Femur (tissue), 1 donor: ENCODE data around the gene PLEK2.
"Not testable (repeated sequence)": the region's sequence is repeated elsewhere in the genome, so short reads cannot be mapped to it uniquely, and the experiment has no call there.

Source experiments
- DNase-seq: peaks from one replicate; pipeline ENCODE4 v3.0.0-alpha.2; 2017

The PLEK2 gene

DNA sequence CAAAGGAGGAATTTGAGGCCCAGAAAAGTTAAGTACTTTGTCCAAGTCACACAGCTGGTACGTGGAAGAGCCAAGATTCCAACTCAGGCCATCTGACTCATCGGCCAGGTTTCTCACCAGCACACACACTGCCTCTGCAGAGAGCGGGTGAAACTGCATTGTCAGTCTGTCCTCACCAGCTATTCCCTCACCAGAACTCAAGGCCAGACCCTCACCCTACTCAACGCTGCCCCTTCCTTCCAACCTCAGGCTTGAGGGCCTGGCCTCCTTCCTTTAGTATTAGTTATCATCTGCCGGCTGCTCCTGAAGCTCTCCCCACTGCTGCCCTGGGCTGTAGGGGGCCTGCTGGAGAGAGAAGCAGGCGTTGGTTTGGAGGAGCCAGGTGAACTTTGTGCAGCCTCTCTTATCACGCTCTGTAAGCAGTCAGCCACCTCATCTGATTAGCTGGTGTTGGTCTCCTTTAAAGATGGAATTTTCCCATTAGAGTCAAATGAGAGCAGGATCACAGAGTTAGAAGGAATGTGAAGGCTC, 16.6 kb upstream of the PLEK2 start:
- DNase-seq, result no peak

DNA sequence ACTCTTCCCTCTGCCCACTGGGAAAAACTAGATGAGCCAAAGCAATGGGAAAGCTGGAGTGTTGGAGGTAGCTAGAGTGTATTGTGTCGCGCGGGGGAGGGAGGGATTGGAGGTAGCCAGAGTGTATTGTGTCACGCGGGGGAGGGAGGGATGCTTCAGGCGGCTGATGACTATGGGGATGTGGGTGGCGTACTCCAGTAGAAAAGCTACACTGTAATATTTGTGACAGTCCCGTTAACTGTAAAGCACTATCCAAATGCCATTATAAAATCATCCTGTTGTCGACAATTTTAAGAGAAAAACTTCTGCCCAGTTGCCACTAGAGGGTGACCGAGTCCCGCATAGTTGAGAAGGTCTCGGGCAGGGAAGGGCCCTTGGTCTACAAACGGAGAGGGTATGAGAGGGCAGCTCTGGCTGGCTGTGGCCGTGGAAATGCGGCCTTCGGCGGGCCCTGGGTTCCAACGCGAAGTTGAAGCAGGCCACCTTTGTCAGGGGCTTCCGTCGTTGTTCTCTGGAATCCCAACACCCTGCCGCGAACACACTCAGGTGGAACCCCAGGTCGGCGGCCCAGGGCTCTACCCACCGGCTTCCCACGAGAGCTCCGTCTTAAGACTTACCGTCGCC, 15.1 kb upstream of the PLEK2 start:
- peak; percentile 82 for DNase-seq

DNA sequence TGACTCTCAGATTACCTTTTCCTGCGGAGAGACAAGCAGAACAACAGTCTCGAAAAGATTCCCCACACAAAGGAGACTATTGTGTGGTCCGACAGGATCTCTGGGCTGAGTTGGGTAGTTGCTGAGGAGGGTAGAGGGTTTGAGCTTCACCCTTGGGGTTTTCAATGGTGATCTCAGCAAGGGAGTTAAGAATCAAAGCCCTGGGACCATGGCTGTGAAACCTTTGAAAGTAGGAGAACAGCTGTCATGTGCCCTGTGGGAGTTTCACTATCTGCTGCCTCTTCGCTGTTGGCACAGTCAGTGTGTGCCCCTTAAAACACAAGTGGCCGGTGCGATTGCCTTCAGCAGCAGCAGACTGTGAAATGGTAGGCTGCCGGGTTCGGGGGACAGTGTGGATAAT, 14.2 kb upstream of the PLEK2 start:
- no peak for DNase-seq

DNA sequence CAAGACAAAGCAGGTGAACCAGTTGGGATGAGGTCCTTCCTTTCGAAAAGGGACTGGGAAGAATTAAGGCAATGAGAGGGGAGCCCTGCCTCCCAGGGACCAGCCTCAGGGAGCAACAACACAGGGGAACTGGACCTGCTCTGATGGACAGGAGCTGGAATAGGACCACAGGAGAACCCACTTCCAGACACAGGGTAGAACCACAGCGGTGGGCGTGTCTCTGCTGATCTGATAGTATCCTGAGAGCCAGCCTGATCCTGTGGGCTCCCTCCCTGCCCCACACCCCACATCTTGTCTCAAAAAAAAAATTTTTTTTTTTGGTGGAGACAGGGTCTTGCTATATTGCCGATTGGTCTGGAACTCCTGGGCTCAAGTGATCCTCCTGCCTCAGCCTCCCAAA, 13.6 kb upstream of the PLEK2 start:
- DNase-seq, result no peak

GRCh38 chr14:67424539-67424938, 12.6 kb upstream of the PLEK2 start:
- no peak for DNase-seq

DNA sequence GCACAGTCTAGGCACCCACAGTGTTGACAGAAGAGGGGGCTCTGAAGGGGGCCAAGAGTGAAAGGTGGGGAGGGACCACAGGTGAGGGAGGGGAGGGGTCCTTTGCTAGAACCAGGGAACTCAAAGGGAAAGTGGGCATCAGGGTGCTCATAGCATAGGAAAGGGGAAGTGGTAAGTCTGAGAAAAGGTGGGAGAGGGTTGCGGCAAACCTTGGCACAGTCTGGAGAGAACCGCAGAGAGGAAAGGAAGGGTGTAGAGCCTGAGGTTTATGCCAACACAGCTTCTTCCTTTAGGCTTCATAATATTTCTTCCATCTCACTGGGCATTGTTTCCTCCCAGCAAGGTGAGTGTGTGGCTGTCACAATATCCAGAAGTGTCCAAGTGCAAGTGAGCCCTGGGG, 11.5 kb upstream of the PLEK2 start:
- no peak for DNase-seq

- no peak for DNase-seq
Measured at GRCh38 chr14:67421356-67422224, 9.6 kb upstream of the PLEK2 start.

DNA sequence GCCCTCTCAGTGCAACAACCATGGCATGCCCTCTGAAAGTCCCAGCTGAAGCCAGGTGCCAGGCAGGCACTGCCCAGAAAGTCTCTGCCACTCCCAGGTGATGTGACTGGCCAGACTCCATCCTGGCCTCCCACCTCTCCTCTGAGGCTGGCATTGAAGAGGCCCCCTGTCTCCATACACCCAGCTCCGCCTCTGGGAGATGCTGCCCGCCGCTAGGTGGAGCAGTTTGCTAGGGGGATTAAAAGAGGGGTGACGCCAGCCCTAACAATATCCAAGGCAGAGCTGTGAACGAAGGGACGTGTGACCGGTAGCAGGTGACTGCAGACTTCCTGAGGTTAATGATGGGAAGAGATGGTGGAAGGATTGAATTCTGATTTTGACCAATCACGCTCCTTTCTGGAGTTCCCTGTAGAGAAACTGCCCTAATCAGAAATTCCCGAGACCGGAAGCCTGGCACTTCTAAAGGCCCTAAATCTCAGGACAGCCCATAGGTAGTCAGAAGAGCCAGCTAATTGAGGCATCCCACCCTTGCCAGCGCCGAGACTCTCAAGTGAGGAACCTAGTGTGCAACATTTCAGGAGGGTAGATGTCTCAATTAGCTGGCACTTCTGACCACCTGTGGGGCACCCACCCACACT, 8.3 kb upstream of the PLEK2 start:
- no peak for DNase-seq

DNA sequence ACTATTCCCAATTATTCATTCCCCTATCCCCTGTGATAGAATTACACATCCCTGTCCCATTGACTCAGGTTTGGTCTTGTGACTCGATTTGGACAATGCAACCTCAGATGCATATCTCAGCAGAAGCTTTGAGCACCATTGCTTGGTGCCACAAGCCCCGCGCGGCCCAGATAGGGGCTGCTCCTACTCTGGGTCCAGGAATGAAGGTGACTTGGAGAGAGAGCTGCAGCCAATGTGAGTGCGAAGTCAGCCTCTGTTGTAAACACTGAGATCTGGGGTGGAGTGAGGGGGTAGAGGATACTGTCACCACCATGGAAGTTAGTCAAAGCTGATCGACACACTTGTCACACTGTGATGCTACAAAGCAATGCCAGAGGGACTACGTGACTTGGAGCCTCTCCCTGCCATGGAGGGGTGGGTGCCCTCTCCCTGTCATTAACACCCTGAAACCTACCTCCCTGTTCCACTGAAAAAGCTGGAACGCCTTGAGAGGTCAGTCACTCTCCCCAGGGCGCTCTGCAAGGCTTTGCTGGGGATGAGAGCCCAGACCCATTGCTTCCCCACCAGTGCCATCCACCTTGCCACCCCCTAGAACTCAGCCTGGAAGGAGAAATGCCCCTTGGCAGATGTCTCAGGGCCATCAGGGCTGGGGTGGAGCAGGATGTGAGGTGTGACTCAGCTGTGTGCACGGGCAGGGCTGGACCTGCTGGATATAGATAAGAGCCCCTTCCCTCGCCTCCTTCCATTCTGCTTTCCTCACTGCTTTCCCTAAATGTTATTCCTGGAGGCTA, 6.6 kb upstream of the PLEK2 start:
- no peak for DNase-seq

- DNase-seq, result no peak
Measured at GRCh38 chr14:67417633-67418032, 5.7 kb upstream of the PLEK2 start.

GRCh38 chr14:67416810-67417209, 4.8 kb upstream of the PLEK2 start:
- no peak for DNase-seq

GRCh38 chr14:67416085-67416484, 4.1 kb upstream of the PLEK2 start:
- no peak for DNase-seq

DNA sequence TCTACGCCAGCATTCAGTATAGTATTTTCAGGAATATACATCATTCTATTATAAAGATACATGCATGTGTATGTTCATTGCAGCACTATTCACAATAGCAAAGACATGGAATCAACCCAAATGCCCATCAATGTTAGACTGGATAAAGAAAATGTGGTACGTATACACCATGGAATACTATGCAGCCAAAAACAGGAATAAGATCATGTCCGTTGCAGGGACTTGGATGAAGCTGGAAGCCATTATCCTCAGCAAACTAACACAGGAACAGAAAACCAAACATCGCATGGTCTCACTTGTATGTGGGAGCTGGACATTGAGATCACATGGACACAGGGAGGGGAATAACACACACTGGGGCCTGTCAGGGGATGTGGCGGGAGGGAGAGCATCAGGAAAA, 3.6 kb upstream of the PLEK2 start:
- DNase-seq, result not testable (repeated sequence)

DNA sequence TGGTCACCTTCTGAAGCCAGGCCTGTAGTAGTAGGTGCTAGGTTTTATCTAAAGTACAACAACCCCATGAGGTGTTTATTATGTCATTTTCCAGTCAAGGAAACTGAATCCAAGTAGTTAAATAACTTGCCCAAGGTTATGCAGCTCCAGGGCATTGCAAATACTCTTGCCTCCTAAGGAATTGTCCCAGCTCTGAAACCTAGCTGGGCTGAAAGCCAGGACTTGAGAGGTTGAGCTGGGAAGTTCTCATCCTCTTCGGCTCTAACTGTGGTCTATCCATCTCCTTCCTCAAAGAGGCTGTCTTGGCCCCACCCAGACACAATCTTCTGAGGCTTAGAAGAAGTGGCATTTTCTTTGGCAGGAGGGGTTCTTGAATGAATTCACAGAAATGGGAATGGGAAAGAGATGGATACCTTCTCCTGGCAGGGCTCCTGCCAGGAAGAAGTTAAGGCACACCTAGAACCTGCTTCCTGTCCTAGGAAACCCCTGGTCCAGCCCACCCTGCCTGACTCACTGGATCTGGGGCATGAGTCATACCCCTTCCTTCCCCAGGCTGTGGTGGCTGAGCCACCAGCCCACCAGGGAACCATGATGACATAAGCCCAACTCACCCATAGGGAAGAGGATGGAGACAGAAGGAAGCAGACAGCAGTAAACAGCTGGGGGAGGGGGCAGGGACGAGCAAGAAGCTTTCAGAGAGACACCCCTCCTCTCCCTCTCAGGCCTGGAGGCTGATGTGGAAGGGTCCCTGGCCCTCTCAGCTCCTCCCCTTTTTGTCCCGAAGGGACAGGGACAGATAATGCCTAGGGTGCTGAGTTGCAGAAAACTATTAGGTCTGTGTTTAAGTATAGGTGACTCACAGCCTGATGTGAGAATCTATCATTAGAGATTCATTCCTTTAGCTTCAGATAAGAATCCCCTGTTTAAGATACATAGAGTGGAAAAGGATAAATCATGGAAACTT, 2.1 kb upstream of the PLEK2 start:
- no peak for DNase-seq

DNA sequence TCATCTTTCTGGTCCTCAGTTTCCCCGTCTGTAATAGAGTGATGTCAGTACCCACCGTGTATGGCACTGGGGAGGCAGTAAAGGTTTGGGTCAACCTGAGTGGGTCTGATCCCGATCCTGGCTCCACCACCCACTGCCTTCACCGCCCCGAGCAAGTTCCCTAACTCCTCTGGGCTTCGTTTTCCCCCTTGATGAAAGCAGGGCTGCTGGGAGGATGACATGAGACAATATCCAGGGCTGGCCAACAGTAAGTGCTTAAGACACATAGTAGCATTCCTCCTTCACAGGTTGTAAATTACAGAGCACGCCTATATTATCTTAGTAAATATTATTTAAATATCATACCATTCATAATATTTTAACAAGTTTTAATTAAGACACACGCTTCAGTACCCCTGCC, 595 bp downstream of the PLEK2 start:
- no peak for DNase-seq

DNA sequence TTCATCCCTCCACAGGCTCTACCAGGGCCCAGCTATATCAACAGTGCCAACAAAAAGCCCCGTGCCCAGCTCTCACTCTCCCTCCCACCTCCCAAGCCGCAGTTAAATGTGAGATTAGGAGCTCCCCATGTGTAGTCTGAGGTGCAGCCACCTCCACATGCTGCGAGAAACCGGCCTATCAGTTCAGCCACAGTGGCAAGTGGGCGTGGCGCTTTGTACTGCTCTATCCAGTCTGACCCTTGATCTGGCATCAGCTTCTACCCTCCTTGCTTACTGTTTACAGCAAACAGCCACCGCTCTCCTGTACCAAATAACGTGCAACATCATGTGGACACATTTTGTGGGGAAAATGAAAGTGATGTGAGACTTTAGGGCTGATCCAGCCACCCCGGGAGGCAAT, 1.7 kb downstream of the PLEK2 start:
- DNase-seq, result no peak

GRCh38 chr14:67409461-67409860, 2.5 kb downstream of the PLEK2 start:
- DNase-seq, result no peak

DNA sequence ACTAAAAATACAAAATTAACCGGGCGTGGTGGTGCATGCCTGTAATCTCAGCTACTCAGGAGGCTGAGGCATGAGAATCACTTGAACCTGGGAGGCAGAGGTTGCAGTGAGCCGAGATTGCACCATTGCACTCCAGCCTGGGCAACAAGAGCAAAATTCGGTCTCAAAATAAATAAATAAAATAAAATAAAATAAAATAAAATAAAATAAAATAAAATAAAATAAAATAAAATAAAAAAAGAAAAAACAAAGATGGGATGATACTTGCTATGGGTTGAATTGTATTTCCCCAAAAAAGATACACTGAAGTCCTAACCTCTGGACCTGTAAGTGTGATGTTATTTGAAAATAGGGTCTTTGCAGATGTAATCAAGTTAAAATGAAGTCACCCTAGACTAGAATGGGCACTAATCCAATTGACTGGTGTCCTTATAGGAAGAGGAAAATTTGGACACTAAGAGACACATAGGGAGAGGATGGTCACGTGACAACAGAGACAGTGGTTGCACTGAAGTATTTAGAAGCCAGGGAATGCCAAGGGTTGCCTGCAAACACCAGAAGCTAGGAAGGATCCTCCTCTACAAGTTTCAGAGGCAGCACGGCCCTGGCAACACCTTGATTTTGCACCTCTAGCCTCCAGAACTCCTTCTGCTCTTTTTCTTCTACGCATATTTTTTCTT, 3.7 kb downstream of the PLEK2 start:
- not testable (repeated sequence) for DNase-seq

DNA sequence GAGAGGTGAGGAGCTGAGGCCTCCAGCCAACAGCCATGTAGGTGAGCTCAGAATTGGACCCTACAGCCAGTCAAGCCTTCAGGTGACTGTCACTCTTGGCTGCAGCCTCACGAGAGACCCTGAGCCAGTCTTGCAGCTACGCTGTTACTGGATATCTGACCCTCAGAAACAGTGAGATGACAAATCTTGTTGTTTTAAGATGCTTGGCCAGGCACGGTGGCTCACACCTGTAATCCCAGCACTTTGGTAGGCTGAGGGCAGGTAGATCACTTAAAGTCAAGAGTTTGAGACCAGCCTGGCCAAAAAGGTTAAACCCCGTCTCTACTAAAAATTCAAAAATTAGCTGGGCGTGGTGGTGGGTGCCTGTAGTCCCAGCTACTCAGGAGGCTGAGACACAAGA, 6.2 kb downstream of the PLEK2 start:
- no peak for DNase-seq

- DNase-seq, result no peak
Measured at GRCh38 chr14:67400434-67400833, 11.5 kb downstream of the PLEK2 start.

- DNase-seq, result no peak
Measured at GRCh38 chr14:67397536-67397935, 14.4 kb downstream of the PLEK2 start.
